Choroid plexus epithelial cell (primary cell): ENCODE results near the gene KCNG2.

Experiments
- DNase-seq: peaks from one replicate; pipeline ENCODE4 v3.0.0-alpha.2; 2010; ENCODE audit warnings: low read depth
- H3K4me3 ChIP-seq: 2 replicates; pipeline ENCODE4 v1.5.1; 2011; ENCODE audit warnings: low read depth, mild to moderate bottlenecking, control low read depth, low read length, moderate library complexity
- TF ChIP-seq, protein P1 (sequence below): conservative IDR thresholded peaks from 2 replicates; pipeline ENCODE4 v1.5.1; 2011; ENCODE audit warnings: low read depth, mild to moderate bottlenecking, control low read depth, inconsistent platforms, low read length, moderate library complexity

Gene KCNG2

DNA sequence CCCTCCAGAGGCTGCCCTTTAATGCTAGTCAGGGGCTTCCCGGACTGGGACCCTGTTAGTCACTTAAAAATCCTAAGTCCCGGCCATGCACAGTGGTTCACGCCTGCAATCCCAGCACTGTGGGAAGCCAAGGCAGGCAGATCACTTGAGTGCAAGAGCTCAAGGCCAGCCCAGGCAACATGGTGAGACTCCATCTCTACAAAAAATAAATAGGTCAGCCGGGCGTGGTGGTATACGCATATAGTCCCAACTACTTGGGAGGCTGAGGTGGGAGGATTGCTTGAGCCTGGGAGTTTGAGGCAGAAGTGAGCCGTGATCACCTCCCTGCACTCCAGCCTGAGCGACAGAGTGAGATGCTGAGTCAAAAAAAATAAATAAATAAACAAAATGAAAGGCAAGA is 17.2 kb upstream of the KCNG2 start:
- H3K4me3 ChIP-seq: no peak overlapping the region
- DNase-seq: no peak
- TF ChIP-seq, protein P1, sequence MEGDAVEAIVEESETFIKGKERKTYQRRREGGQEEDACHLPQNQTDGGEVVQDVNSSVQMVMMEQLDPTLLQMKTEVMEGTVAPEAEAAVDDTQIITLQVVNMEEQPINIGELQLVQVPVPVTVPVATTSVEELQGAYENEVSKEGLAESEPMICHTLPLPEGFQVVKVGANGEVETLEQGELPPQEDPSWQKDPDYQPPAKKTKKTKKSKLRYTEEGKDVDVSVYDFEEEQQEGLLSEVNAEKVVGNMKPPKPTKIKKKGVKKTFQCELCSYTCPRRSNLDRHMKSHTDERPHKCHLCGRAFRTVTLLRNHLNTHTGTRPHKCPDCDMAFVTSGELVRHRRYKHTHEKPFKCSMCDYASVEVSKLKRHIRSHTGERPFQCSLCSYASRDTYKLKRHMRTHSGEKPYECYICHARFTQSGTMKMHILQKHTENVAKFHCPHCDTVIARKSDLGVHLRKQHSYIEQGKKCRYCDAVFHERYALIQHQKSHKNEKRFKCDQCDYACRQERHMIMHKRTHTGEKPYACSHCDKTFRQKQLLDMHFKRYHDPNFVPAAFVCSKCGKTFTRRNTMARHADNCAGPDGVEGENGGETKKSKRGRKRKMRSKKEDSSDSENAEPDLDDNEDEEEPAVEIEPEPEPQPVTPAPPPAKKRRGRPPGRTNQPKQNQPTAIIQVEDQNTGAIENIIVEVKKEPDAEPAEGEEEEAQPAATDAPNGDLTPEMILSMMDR: no peak

DNA sequence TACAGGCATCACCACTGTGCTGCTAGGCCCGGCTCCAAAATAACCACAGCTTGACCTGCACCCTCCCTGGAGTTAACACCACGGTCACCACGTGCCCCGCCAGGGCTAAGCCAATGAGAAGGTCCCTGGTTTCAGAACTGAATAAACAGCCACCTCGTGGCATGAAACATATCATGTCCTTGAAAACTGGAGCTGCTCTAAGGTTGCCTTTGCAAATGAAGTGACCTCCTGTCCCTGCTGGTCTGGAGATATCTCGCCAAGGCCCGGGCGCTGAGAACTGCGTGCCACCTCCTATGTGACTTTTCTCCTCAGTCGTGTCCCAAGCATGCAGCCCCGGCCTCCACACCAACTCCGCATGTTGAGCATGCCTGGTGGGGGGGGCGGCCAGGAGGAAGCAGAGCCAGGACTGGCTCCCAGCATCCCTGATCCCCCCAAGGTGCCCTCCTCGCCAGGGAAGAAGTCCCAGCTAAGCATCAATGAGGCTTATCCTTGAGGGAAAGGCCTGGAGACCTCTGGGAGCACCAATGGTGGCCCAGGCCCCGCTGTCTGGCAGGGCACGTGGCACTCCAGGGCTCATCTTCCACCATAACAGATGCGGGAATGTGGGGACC is 16.3 kb upstream of the KCNG2 start:
- H3K4me3 ChIP-seq: no peak overlapping the region
- TF ChIP-seq, protein P1: no peak
- peak; percentile 65 for DNase-seq

DNA sequence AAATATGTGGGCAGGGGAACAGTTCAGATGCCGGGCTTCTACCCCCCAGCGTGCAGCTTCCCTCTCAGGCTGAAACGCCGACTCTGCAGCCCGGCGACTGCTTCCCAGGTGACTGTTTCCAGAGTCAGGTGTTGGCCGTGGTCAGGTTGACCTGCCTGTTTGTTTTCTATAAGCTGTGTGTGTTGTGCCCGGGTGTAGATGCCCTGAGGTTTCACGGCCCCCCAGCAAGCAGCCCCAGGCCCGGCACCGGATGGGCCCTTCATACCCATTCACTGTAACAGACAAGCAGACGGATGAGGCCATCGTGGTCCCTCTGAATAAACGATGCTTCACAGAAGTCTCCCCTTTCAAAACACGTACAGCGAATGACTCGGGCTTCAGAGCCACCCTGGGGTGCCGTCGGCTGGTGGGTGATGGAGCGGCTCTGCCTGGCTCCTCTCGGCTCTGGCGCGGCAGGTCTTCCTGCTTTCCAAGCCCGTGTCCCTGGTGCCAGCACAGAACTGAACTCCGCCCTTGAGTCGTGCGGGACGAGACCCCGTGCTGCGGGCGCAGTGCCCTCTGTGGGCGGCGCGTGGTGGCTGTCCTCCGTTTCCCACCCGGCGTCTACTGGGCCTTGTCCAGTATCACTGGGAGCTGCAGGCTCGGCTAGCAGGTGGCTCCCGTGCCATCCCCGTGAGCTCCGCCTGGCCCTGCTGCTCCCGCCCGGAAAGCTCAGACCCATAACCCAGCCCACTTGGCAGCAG is 15.0 kb upstream of the KCNG2 start:
- TF ChIP-seq, protein P1: no peak
- DNase-seq: no peak
- no peak overlapping the region for H3K4me3 ChIP-seq

DNA sequence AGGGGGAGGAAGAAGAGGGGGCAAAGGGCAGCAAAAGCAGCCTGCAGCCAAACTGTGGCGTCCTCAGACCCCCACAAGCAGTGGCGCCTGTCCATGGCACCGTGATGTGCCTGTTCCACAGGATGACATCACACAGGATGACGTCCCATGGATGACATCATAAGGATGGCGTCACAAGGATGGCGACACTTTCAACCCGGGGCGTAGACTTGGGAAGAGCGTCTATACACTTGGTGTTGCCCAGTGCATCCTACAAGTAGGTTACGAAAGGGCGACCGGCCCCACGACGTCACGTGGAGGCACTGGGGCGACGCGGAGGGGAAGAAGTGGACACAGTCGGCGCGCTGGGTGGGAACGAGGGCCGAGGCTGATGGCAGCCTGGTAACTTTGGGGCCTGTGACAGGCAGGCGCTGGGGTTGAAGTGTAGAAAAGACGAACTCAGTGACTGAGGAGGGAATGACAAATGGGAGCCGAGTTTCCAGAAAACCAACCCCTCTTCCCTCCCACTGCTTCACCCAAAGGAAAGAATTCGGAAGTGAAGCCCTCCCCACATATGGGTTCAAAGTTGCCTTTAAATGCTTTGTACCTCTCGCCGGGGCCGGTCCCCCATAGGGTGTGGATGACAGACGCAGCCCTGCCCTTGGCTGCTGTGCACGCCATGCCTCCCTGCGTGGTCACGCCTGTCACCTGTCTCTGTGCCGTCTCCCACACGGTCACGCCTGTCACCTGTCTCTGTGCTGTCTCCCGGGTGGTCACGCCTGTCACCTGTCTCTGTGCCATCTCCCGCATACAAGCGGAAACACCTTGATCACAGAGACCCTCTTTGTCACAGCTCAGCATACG is 13.4 kb upstream of the KCNG2 start:
- TF ChIP-seq, protein P1: no peak
- no peak for DNase-seq
- H3K4me3 ChIP-seq: no peak overlapping the region

DNA sequence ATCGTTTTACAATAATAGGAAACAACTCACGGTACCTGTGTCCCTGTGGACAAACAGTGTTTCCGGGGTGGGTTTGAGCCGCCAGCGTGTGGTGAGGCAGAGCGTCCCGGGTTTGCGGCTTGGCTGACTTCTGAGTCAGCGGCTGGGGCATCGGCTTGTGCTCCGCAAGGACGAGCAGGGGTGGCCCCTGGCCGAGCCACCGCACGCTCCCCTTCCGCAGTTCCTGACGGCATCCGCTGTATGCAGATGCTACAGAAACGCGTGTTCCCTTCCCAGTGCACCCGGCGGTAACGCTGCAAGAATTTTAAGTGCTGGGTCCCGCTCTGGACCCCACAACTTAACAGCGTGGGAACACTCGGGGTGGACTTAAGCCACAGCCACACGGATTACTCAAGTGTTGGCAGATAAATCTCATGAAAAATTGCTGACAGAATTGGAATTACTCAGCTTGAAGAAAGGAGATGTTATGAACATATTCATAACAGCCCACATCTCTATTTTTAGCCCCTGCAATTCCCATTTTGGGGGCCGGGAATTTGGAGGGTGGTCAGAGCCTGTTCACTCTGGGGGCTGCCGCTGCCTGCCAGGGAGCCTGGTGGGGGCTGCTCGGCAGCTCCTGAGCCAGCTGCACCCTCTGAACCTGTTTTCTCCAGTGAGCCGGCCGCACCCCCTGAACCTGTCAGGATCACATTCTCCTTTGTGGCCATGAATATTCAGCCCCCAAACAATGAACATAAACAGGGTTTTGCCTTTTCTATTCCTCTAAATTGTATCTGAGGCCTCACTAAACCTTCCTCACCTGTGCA is 12.6 kb upstream of the KCNG2 start:
- TF ChIP-seq, protein P1: no peak
- peak; percentile 19 for DNase-seq
- H3K4me3 ChIP-seq: no peak overlapping the region

DNA sequence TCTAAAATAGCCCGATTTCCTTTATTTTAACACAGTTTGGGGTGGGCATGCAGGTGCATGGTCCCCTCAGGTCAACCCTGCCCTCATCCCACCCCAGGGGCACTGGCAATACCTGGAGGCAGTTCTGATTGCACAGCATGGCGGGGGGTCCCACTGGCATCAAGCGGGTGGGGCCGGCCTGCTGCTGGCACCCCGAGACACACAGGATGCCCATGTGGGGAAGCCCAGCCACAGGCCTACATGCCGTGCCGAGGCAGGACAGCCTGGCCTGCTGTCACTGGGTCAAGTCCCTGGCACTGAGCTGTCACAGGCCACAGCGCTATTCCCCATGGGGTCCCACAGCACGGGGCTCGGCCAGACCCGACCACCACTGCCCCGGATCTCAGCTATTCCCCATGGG is 11.9 kb upstream of the KCNG2 start:
- H3K4me3 ChIP-seq: no peak overlapping the region
- TF ChIP-seq, protein P1: no peak
- no peak for DNase-seq
